Measurements from ENCODE around the gene CELSR2. TPM values are rescaled to one million over a fixed set of nuclear protein-coding genes. Genes with fewer than 3 reads are reported as not detected.
A peak's percentile ranks its signal among the peaks of the same experiment; 100 is the strongest.
"Not testable (repeated sequence)": the region's sequence is repeated elsewhere in the genome, so short reads cannot be mapped to it uniquely, and the experiment has no call there.

CELSR2 gene
- total RNA-seq, 1 donor from 2014 or later: 4.3 TPM

GRCh38 chr1:109275706-109276345, 26.5 kb downstream of the CELSR2 start:
- no peak for DNase-seq (ENCODE audit: extremely low read depth, low read depth, low spot score)

- peak; percentile 36 for DNase-seq (ENCODE audit: extremely low read depth, low read depth, low spot score)
Measured at GRCh38 chr1:109277434-109278204, 28.3 kb downstream of the CELSR2 start.

- no peak for DNase-seq (ENCODE audit: extremely low read depth, low read depth, low spot score)
Measured at GRCh38 chr1:109279615-109280278, 30.4 kb downstream of the CELSR2 start.

- DNase-seq (ENCODE audit: extremely low read depth, low read depth, low spot score): no peak
Measured at GRCh38 chr1:109280862-109281261, 31.5 kb downstream of the CELSR2 start.

GRCh38 chr1:109281680-109282496, 32.5 kb downstream of the CELSR2 start:
- no peak for DNase-seq (ENCODE audit: extremely low read depth, low read depth, low spot score)

GRCh38 chr1:109282497-109282951, 33.2 kb downstream of the CELSR2 start:
- no peak for DNase-seq (ENCODE audit: extremely low read depth, low read depth, low spot score)

GRCh38 chr1:109282952-109283747, 33.8 kb downstream of the CELSR2 start, which contains the start of gene PSRC1:
Gene PSRC1, minus strand, starts transcription at chr1:109283145.
- DNase-seq (ENCODE audit: extremely low read depth, low read depth, low spot score): peak; percentile 39

- no peak for DNase-seq (ENCODE audit: extremely low read depth, low read depth, low spot score)
Measured at GRCh38 chr1:109283748-109284600, 34.6 kb downstream of the CELSR2 start.

GRCh38 chr1:109286762-109287161, 37.4 kb downstream of the CELSR2 start:
- not testable (repeated sequence) for DNase-seq (ENCODE audit: extremely low read depth, low read depth, low spot score)

- DNase-seq (ENCODE audit: extremely low read depth, low read depth, low spot score): no peak
Measured at GRCh38 chr1:109290137-109290536, 40.8 kb downstream of the CELSR2 start.

- no peak for DNase-seq (ENCODE audit: extremely low read depth, low read depth, low spot score)
Measured at GRCh38 chr1:109290998-109291397, 41.7 kb downstream of the CELSR2 start.

GRCh38 chr1:109292364-109292763, 43.0 kb downstream of the CELSR2 start:
- no peak for DNase-seq (ENCODE audit: extremely low read depth, low read depth, low spot score)

GRCh38 chr1:109293026-109293425, 43.7 kb downstream of the CELSR2 start:
- no peak for DNase-seq (ENCODE audit: extremely low read depth, low read depth, low spot score)

GRCh38 chr1:109294481-109294880, 45.1 kb downstream of the CELSR2 start:
- DNase-seq (ENCODE audit: extremely low read depth, low read depth, low spot score): no peak

GRCh38 chr1:109295712-109296415, 46.5 kb downstream of the CELSR2 start:
- DNase-seq (ENCODE audit: extremely low read depth, low read depth, low spot score): no peak

- no peak for DNase-seq (ENCODE audit: extremely low read depth, low read depth, low spot score)
Measured at GRCh38 chr1:109296782-109297181, 47.4 kb downstream of the CELSR2 start.

- no peak for DNase-seq (ENCODE audit: extremely low read depth, low read depth, low spot score)
Measured at GRCh38 chr1:109298666-109299557, 49.6 kb downstream of the CELSR2 start.
